Esophagus muscularis mucosa (tissue), 4 donors: ENCODE data around the gene NCEH1.

Source experiments
- CTCF ChIP-seq, 3 experiments: fragments of 200-600 bp in 2 of 3; fragments of 450-650 bp in 1 of 3; sonication (generic) in 2 of 3; IDR thresholded peaks; one replicate each; pipeline ENCODE4 v1.5.1; 2017 to 2019; ENCODE audit warnings: antibody characterized with exemption in 3 of 3, mild to moderate bottlenecking in 2 of 3, moderate library complexity in 1 of 3
- EP300 ChIP-seq: sonication (generic); formaldehyde crosslinking; IDR thresholded peaks from one replicate; pipeline ENCODE4 v1.6.1; 2017; ENCODE audit warnings: antibody characterized with exemption
- POLR2A ChIP-seq: fragments of 450-650 bp; IDR thresholded peaks from one replicate; pipeline ENCODE4 v1.6.1; 2017; ENCODE audit warnings: antibody characterized with exemption, moderate library complexity, mild to moderate bottlenecking, low read depth
- POLR2AphosphoS5 ChIP-seq, 2 donors: sonication (generic); formaldehyde crosslinking; IDR thresholded peaks; one replicate each; pipeline ENCODE4 v1.6.1; 2017; ENCODE audit warnings: antibody characterized with exemption in 2 of 2

GRCh38 chr3:172751175-172751704, 40.4 kb upstream of the NCEH1 start:
- TF ChIP-seq CTCF (IDR thresholded peaks at IDR 0.05), result no peak
- no peak for TF ChIP-seq POLR2A
- TF ChIP-seq POLR2AphosphoS5 (IDR thresholded peaks at IDR 0.05), result no peak
- no peak for TF ChIP-seq EP300
